Testis (tissue), 3 donors: ENCODE results near the gene CDC123. TPM values are rescaled to one million over a fixed set of nuclear protein-coding genes. Genes with fewer than 3 reads are reported as not detected.

Experiments
- DNase-seq: peaks from one replicate; pipeline ENCODE4 v3.0.0-alpha.2; 2019
- H3K27ac ChIP-seq, 2 donors: fragments of 200-600 bp; sonication (generic); one replicate each; pipeline ENCODE4 v1.5.1; 2019
- H3K27me3 ChIP-seq: fragments of 200-600 bp; sonication (generic); one replicate; pipeline ENCODE4 v1.5.1; 2019
- H3K36me3 ChIP-seq: fragments of 200-600 bp; sonication (generic); one replicate; pipeline ENCODE4 v1.5.1; 2017; ENCODE audit warnings: low read depth; ENCODE audit errors: missing control alignments
- H3K4me1 ChIP-seq: fragments of 200-600 bp; sonication (generic); one replicate; pipeline ENCODE4 v1.5.1; 2019
- H3K4me3 ChIP-seq, 2 donors: fragments of 200-600 bp; sonication (generic); one replicate each; pipeline ENCODE4 v1.5.1; 2017 to 2019
- H3K9me3 ChIP-seq: fragments of 200-600 bp; sonication (generic); one replicate; pipeline ENCODE4 v1.5.1; 2017
- POLR2A ChIP-seq: fragments of 450-650 bp; IDR thresholded peaks from one replicate; pipeline ENCODE4 v1.6.1; 2017; ENCODE audit warnings: antibody characterized with exemption, mild to moderate bottlenecking, moderate library complexity
- WGBS, 2 donors: methylation state at CpG; one replicate each; pipeline ENCODE4 v1.1.5; 2018; 5-methylcytosine and 5-hydroxymethylcytosine counted together
- intact Hi-C: fragments of 100-400 bp; cut with DNase I; formaldehyde crosslinking; loops from one replicate; pipeline ENCODE4 v1.15.1; 2023; ENCODE audit warnings: low total_unique reads
- polyA plus RNA-seq: library from polyadenylated mRNA; stranded (reverse); fragments of 350-450 nt; fragmentation: Illumina TruSeq; extraction: RNeasy Lipid Tissue Mini Kit (QIAGEN cat#74804); gene quantifications from one replicate; pipeline ENCODE4 v1.2.3, GENCODE V29; 2014; ENCODE audit warnings: low read depth, low replicate concordance; ENCODE audit not compliant: insufficient read depth
- total RNA-seq, 2 donors: library from RNA; depleted of rRNA; stranded (reverse); fragments of >200 nt; gene quantifications; one replicate each; pipeline ENCODE4 v1.2.3, GENCODE V29; 2016
- TF ChIP-seq, protein P1 (sequence below), 3 experiments: fragments of 450-650 bp in 2 of 3; fragments of 200-600 bp in 1 of 3; sonication (generic) in 1 of 3; IDR thresholded peaks; one replicate each; pipeline ENCODE4 v1.5.1; 2016 to 2019; ENCODE audit warnings: antibody characterized with exemption in 3 of 3, mild to moderate bottlenecking in 2 of 3, moderate library complexity in 1 of 3

Gene CDC123
- total and polyA plus RNA-seq, 3 donors from 2014 or later, result 62.4 to 87.4 (median 71.7) TPM

- no peak overlapping the region for H3K27ac ChIP-seq
- no peak overlapping the region for H3K4me3 ChIP-seq
- TF ChIP-seq POLR2A, result no peak
- TF ChIP-seq, protein P1, sequence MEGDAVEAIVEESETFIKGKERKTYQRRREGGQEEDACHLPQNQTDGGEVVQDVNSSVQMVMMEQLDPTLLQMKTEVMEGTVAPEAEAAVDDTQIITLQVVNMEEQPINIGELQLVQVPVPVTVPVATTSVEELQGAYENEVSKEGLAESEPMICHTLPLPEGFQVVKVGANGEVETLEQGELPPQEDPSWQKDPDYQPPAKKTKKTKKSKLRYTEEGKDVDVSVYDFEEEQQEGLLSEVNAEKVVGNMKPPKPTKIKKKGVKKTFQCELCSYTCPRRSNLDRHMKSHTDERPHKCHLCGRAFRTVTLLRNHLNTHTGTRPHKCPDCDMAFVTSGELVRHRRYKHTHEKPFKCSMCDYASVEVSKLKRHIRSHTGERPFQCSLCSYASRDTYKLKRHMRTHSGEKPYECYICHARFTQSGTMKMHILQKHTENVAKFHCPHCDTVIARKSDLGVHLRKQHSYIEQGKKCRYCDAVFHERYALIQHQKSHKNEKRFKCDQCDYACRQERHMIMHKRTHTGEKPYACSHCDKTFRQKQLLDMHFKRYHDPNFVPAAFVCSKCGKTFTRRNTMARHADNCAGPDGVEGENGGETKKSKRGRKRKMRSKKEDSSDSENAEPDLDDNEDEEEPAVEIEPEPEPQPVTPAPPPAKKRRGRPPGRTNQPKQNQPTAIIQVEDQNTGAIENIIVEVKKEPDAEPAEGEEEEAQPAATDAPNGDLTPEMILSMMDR (IDR thresholded peaks at IDR 0.05), result no peak
- H3K36me3 ChIP-seq, result no peaks in the 10 kb centered on the region
- H3K9me3 ChIP-seq, result no peaks in the 10 kb centered on the region
- intact Hi-C loops, result no loop called here
- H3K4me1 ChIP-seq, result no peaks in the 10 kb centered on the region
- WGBS, 2 donors, result 64 to 73% methylated on average over 4 of the region's 4 CpGs
- no peaks in the 10 kb centered on the region for H3K27me3 ChIP-seq
- DNase-seq, result no peak
Measured at GRCh38 chr10:12214093-12214492, 18.1 kb downstream of the CDC123 start.

GRCh38 chr10:12214763-12215218 lies 18.8 kb downstream of the CDC123 start:
- no peak overlapping the region for H3K27ac ChIP-seq
- TF ChIP-seq POLR2A, result no peak
- TF ChIP-seq, protein P1 (IDR thresholded peaks at IDR 0.05), result peak; percentile 43 to 72 (median 51)

GRCh38 chr10:12218991-12219390 lies 23.0 kb downstream of the CDC123 start:
- Histone ChIP-seq H3K4me3 (no peak overlapping the region), H3K27ac (no peak overlapping the region), H3K27me3 (no peaks in the 10 kb centered on the region), H3K9me3 (no peaks in the 10 kb centered on the region), H3K36me3 (no peaks in the 10 kb centered on the region), H3K4me1 (no peaks in the 10 kb centered on the region)
- 94 to 98% methylated on average over 8 of the region's 8 CpGs for WGBS, 2 donors
- no peak for DNase-seq
- intact Hi-C loops, result no loop called here
- TF ChIP-seq POLR2A, result no peak
- TF ChIP-seq, protein P1 (IDR thresholded peaks at IDR 0.05), result no peak

More at GRCh38 chr10:12214763-12215218, 18.8 kb downstream of the CDC123 start:
- no peaks in the 10 kb centered on the region for H3K9me3 ChIP-seq
- intact Hi-C loops, result no loop called here
- no peaks in the 10 kb centered on the region for H3K36me3 ChIP-seq
- 41 to 48% methylated on average over 6 of the region's 6 CpGs for WGBS, 2 donors
- peak; percentile 43 for DNase-seq
- no peaks in the 10 kb centered on the region for H3K4me1 ChIP-seq
- H3K4me3 ChIP-seq, result no peak overlapping the region
- no peaks in the 10 kb centered on the region for H3K27me3 ChIP-seq

DNA sequence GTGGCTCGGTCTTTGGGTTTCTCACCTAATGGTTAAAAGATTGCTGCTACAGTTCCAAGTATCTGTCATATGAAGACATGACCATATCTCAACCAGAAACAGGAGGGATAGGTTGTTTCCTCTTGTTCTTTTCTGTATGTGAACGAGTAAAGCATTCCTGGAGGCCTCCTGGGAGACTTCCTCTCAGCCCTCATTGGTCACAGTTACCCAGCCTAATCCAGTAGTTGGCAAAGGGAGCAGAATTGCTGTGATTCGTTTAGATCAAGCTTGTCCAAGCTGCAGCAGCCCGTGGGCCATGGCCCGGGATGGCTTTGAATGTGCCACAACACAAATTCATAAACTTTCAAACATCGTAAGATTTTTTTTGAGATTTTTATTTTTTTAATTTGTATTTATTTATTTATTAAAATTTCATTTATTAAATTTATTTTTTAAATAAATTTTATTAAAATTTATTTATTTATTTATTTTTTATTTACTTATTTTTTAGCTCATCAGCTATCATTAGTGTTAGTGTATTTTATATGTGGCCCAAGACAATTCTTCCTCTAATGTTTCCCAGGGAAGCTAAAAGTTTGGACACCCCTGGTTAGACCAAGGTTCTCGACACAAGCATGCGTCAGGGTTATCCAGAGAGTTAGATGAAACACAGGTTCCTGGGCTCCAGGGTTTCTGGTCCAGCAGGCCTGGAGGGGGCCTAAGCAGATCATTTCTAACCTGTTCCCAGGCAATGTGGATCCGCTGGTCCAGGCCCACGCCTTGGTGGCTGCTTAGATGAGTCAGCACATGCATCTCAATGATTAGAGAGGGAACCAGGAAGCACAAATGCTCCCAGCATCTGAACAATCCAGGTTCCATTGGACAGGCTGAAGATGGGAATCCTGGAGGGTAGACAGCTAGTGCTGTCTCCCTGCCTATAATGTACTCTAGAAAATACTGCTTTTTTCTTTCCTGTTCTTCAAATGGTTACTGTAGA lies 25.6 kb downstream of the CDC123 start:
- 86 to 92% methylated on average over 10 of the region's 10 CpGs for WGBS, 2 donors
- Histone ChIP-seq H3K27ac (no peak overlapping the region), H3K9me3 (no peaks in the 10 kb centered on the region), H3K36me3 (no peaks in the 10 kb centered on the region), H3K4me3 (no peak overlapping the region), H3K4me1 (peaks cover 10% of the 10 kb centered on the region), H3K27me3 (no peaks in the 10 kb centered on the region)
- intact Hi-C loops, result no loop called here
- DNase-seq, result no peak
- TF ChIP-seq, protein P1 (IDR thresholded peaks at IDR 0.05), result no peak
